RWPE2 (cell line): ENCODE results near the gene VPS36.

Experiments used
- ATAC-seq: fragments of 200-7000 bp; cut with Tn5 transposase; 3 replicates; pipeline ENCODE4 v1.9.1; 2021; ENCODE audit warnings: low read depth
- DNase-seq: peaks from one replicate; pipeline ENCODE4 v3.0.0-alpha.2; 2020; ENCODE audit warnings: low spot score
- H3K27ac ChIP-seq: fragments of 450-650 bp; 2 replicates; pipeline ENCODE4 v1.5.1; 2017; ENCODE audit warnings: mild to moderate bottlenecking; ENCODE audit not compliant: poor library complexity, severe bottlenecking
- H3K27me3 ChIP-seq: fragments of 250-450 bp; sonication (Bioruptor Pico); 2 replicates; pipeline ENCODE4 v1.5.1; 2021; ENCODE audit warnings: mild to moderate bottlenecking, moderate library complexity; ENCODE audit not compliant: insufficient read depth, poor library complexity, severe bottlenecking
- H3K36me3 ChIP-seq: fragments of 250-450 bp; sonication (Bioruptor Pico); 2 replicates; pipeline ENCODE4 v1.5.1; 2020; ENCODE audit warnings: low read depth, mild to moderate bottlenecking, moderate library complexity
- H3K4me1 ChIP-seq: fragments of 250-450 bp; sonication (Bioruptor Pico); 2 replicates; pipeline ENCODE4 v1.5.1; 2021; ENCODE audit warnings: mild to moderate bottlenecking, moderate library complexity; ENCODE audit not compliant: insufficient read depth, poor library complexity, severe bottlenecking
- H3K4me3 ChIP-seq: fragments of 250-450 bp; sonication (Bioruptor Pico); 2 replicates; pipeline ENCODE4 v1.5.1; 2021; ENCODE audit warnings: mild to moderate bottlenecking, moderate library complexity; ENCODE audit not compliant: severe bottlenecking
- H3K9me3 ChIP-seq: fragments of 250-450 bp; sonication (Bioruptor Pico); 2 replicates; pipeline ENCODE4 v1.5.1; 2021; ENCODE audit warnings: mild to moderate bottlenecking, moderate library complexity; ENCODE audit not compliant: severe bottlenecking
- TF ChIP-seq, protein P1 (sequence below): fragments of 450-650 bp; IDR thresholded peaks from one replicate; pipeline ENCODE4 v1.5.1; 2017; ENCODE audit warnings: mild to moderate bottlenecking, moderate library complexity; ENCODE audit not compliant: poor library complexity, severe bottlenecking

Gene VPS36

DNA sequence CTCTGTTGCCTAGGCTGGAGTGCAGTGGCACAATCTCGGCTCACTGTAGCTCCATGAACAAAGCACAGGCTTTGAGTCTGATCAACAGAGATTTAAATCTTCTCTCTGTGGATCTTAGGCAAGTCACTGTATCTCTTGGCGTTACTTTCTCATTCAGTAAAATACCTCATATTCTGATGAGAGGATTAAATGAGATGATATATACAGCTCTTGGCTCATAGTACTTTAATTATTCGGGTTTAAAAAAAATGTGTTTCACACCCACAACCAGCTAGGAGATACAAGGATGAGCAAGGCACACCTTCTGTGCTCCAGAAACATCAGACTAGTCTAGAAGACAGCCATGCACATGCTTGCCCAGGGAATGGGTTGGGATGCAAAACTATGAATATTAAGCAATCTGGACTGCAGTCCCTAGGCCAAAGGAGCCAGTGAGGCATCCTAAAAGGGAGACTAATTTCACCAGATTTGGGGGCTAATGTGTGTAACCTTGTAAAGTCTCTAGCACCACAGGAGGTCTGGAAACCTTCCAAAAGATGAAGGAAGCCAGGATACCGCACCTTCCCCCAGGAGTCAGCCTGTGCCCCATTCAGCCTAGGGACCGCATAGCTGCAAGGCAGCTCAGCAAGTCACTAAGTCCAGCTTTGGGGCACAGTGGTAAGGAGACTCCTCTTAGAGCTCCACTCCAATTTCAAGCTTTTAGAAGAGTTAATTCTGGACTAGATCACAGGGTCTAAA is 2.5 kb downstream of the VPS36 start:
- DNase-seq (no peak), ATAC-seq (no peak)
- H3K27me3 ChIP-seq, result no peaks in the 10 kb centered on the region
- H3K27ac ChIP-seq, result peak overlapping the region; percentile 74
- H3K4me3 ChIP-seq, result no peak overlapping the region
- H3K9me3 ChIP-seq, result no peaks in the 10 kb centered on the region
- TF ChIP-seq, protein P1, sequence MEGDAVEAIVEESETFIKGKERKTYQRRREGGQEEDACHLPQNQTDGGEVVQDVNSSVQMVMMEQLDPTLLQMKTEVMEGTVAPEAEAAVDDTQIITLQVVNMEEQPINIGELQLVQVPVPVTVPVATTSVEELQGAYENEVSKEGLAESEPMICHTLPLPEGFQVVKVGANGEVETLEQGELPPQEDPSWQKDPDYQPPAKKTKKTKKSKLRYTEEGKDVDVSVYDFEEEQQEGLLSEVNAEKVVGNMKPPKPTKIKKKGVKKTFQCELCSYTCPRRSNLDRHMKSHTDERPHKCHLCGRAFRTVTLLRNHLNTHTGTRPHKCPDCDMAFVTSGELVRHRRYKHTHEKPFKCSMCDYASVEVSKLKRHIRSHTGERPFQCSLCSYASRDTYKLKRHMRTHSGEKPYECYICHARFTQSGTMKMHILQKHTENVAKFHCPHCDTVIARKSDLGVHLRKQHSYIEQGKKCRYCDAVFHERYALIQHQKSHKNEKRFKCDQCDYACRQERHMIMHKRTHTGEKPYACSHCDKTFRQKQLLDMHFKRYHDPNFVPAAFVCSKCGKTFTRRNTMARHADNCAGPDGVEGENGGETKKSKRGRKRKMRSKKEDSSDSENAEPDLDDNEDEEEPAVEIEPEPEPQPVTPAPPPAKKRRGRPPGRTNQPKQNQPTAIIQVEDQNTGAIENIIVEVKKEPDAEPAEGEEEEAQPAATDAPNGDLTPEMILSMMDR, result no peak
- peaks cover 31% of the 10 kb centered on the region for H3K4me1 ChIP-seq
- peaks cover 34% of the 10 kb centered on the region for H3K36me3 ChIP-seq

DNA sequence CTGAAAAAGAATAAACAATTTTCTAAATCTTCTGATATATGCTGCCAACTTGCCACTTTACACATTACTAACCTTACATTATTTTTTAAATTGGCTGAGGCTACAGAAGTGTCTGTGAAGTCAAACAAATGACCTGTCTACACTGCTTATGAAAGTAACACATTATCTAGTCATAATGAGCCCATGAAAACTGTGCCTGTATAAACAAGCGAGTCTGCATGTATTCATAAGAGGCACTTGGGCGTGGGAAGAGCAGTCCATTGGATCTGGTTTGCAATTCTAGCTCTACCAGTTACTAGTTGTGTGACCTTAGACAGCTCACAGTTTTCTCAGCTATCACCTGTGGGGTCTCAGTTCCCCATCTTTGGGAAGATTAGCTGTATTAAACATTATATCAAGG is 3.1 kb downstream of the VPS36 start:
- no peak overlapping the region for H3K4me3 ChIP-seq
- DNase-seq, result no peak
- ATAC-seq, result no peak

DNA sequence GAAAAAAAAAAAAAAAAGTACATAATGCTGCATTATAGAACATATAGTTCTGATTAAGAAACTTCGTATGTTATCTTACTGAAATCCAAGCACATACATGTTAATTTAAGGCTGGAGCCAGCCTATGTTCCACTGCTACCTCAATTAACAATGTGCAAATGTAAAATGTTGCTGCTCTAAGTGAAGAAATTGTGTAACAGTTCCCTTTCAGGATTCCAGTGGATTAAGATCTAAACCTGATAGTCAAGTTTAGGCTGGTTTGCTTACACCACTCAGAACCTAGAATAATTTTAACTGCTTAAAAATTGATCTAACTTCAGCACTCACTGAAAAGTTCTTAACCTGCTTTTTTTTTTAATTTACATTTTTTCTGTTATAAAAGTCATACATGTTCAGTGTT is 4.2 kb downstream of the VPS36 start:
- H3K27ac ChIP-seq, result peak overlapping the region; percentile 26
- H3K27me3 ChIP-seq, result no peaks in the 10 kb centered on the region
- H3K4me3 ChIP-seq, result no peak overlapping the region
- ATAC-seq, result no peak
- TF ChIP-seq, protein P1, result no peak
- peaks cover 47% of the 10 kb centered on the region for H3K36me3 ChIP-seq
- H3K4me1 ChIP-seq, result peaks cover 31% of the 10 kb centered on the region
- DNase-seq, result no peak
- H3K9me3 ChIP-seq, result no peaks in the 10 kb centered on the region

More for the DNA sequence above, 3.1 kb downstream of the VPS36 start:
- Histone ChIP-seq H3K36me3 (peaks cover 38% of the 10 kb centered on the region), H3K27me3 (no peaks in the 10 kb centered on the region), H3K4me1 (peaks cover 31% of the 10 kb centered on the region), H3K27ac (peak overlapping the region; percentile 26), H3K9me3 (no peaks in the 10 kb centered on the region)
- TF ChIP-seq, protein P1, result no peak

DNA sequence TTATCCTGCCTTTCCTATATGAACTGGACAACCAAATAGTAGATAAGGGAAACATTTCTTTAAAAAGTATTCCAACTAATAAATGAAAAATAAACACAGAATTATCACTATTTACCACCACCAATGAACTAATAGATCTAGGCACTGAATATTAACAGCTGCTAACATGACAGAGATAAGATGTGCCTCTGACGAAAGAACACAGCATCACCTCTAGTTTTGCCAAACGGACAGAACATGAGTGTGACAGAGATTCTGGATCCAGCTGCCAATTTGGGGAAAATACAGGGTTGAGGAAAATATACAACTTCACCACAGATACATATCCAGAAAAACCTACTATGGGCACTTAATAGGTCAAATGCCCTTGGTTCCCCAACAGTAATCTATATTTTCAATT is 18.0 kb downstream of the VPS36 start:
- no peak overlapping the region for H3K27ac ChIP-seq
- H3K27me3 ChIP-seq, result no peaks in the 10 kb centered on the region
- DNase-seq (no peak), ATAC-seq (no peak)
- H3K9me3 ChIP-seq, result no peaks in the 10 kb centered on the region
- TF ChIP-seq, protein P1, result no peak
- H3K36me3 ChIP-seq, result peaks cover 88% of the 10 kb centered on the region
- no peak overlapping the region for H3K4me3 ChIP-seq
- peaks cover 22% of the 10 kb centered on the region for H3K4me1 ChIP-seq

DNA sequence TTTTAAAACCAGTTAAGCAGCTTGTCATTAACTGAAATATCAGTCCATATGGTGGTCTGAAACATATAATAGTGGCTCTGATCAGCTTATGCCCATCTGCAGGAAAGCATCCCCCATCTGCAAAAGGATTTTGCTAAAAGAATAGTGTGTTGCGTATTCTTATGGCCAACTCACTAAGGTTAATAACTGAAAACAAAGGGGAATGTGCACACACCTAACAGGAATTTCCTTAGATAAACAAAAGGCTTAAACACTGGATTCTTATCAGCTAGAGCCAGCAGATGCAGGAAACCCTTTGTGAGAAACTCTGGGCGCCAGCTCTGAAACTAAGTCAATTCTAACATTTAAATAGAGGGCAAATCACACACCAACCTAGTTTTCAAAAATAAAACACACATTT is 22.1 kb downstream of the VPS36 start:
- peak overlapping the region; percentile 56 for H3K27ac ChIP-seq
- peaks cover 87% of the 10 kb centered on the region for H3K36me3 ChIP-seq
- H3K4me3 ChIP-seq, result no peak overlapping the region
- no peaks in the 10 kb centered on the region for H3K9me3 ChIP-seq
- H3K27me3 ChIP-seq, result no peaks in the 10 kb centered on the region
- ATAC-seq (peak; percentile 98), DNase-seq (no peak)
- H3K4me1 ChIP-seq, result peaks cover 15% of the 10 kb centered on the region
- TF ChIP-seq, protein P1, result no peak
